Measurements from ENCODE around the gene ARHGAP26. TPM values are rescaled to one million over a fixed set of nuclear protein-coding genes. Genes with fewer than 3 reads are reported as not detected.

Gene ARHGAP26
- total and polyA plus RNA-seq, 2 experiments from 2014 or later, result 9.5 to 16.8 TPM

- no peaks in the 10 kb centered on the region for H3K36me3 ChIP-seq (ENCODE audit: insufficient read depth)
- no peaks in the 10 kb centered on the region for H4K20me1 ChIP-seq (replicated peaks; ENCODE audit: insufficient read depth)
- DNase-seq (ENCODE audit: low spot score), result peak; percentile 72
- H3K27me3 ChIP-seq (ENCODE audit: insufficient read depth), result no peaks in the 10 kb centered on the region
- peaks cover 28% of the 10 kb centered on the region for H3K4me1 Mint-ChIP-seq
- no peak overlapping the region for H3K4me2 ChIP-seq
- no peaks in the 10 kb centered on the region for H3K27me3 Mint-ChIP-seq (ENCODE audit: insufficient read depth, low read depth, poor library complexity)
- no peak overlapping the region for H3K4me3 Mint-ChIP-seq
- H3K4me1 ChIP-seq (ENCODE audit: insufficient read depth), result peaks cover 16% of the 10 kb centered on the region
- no peak overlapping the region for H3K4me3 ChIP-seq
- no peaks in the 10 kb centered on the region for H3F3A ChIP-seq (replicated peaks; ENCODE audit: low read depth)
- TF ChIP-seq NANOG (IDR thresholded peaks at IDR 0.05; ENCODE audit: borderline replicate concordance), result no peak
- TF ChIP-seq EZH2phosphoT487 (IDR thresholded peaks at IDR 0.05; ENCODE audit: unreplicated experiment), result no peak
- peak; percentile 77 to 81 for TF ChIP-seq CTCF (conservative IDR thresholded peaks at IDR 0.05; ENCODE audit: low read depth in 2 of 2)
- no peak overlapping the region for H3K27ac Mint-ChIP-seq
- H3K27ac ChIP-seq (ENCODE audit: low read depth), result no peak overlapping the region
- peaks cover 11% of the 10 kb centered on the region; the same call in 2 of the 3 replicates for H3K36me3 Mint-ChIP-seq (ENCODE audit: low read depth)
- peaks cover 4% of the 10 kb centered on the region; the same call in 2 of the 3 replicates for H3K9me3 Mint-ChIP-seq
- H2AFZ ChIP-seq, result no peak overlapping the region
- no peaks in the 10 kb centered on the region for H3K9me2 ChIP-seq (ENCODE audit: insufficient read depth)
- no peaks in the 10 kb centered on the region for H3K79me2 ChIP-seq (replicated peaks; ENCODE audit: insufficient read depth)
- peak; percentile 18; the same call in 2 of the 3 replicates for ATAC-seq
These were observed 246.8 kb downstream of the ARHGAP26 start for GRCh38 chr5:143016777-143017516.

- Histone ChIP-seq H3K4me2 (no peak overlapping the region), H3K4me3 (no peak overlapping the region), H3K4me1 (ENCODE audit: insufficient read depth) (peaks cover 16% of the 10 kb centered on the region), H4K20me1 (replicated peaks; ENCODE audit: insufficient read depth) (no peaks in the 10 kb centered on the region), H3K27ac (ENCODE audit: low read depth) (no peak overlapping the region), H3K27me3 (ENCODE audit: insufficient read depth) (no peaks in the 10 kb centered on the region), H3F3A (replicated peaks; ENCODE audit: low read depth) (no peaks in the 10 kb centered on the region), H3K79me2 (replicated peaks; ENCODE audit: insufficient read depth) (no peaks in the 10 kb centered on the region), H3K9me2 (ENCODE audit: insufficient read depth) (no peaks in the 10 kb centered on the region), H2AFZ (no peak overlapping the region), H3K36me3 (ENCODE audit: insufficient read depth) (no peaks in the 10 kb centered on the region)
- no peak overlapping the region for H3K4me3 Mint-ChIP-seq
- H3K36me3 Mint-ChIP-seq (ENCODE audit: low read depth), result peaks cover 11% of the 10 kb centered on the region; the same call in 2 of the 3 replicates
- ATAC-seq, result no peak
- TF ChIP-seq NANOG (IDR thresholded peaks at IDR 0.05; ENCODE audit: borderline replicate concordance), result no peak
- no peak for TF ChIP-seq EZH2 (IDR thresholded peaks at IDR 0.05; ENCODE audit: low read depth, unreplicated experiment)
- no peak for TF ChIP-seq ZNF114 (CRISPR knock-in tag; IDR thresholded peaks at IDR 0.05)
- TF ChIP-seq POLR2AphosphoS5 (IDR thresholded peaks at IDR 0.05; ENCODE audit: low read depth), result no peak
- TF ChIP-seq REST (IDR thresholded peaks at IDR 0.05; ENCODE audit: unreplicated experiment), result no peak
- TF ChIP-seq CREB1 (CRISPR knock-in tag; IDR thresholded peaks at IDR 0.05; ENCODE audit: low read depth), result no peak
- TF ChIP-seq JUNB (IDR thresholded peaks at IDR 0.05; ENCODE audit: unreplicated experiment), result no peak
- H3K9me3 Mint-ChIP-seq, result peaks cover 4% of the 10 kb centered on the region; the same call in 2 of the 3 replicates
- H3K27me3 Mint-ChIP-seq (ENCODE audit: insufficient read depth, low read depth, poor library complexity), result no peaks in the 10 kb centered on the region
- H3K27ac Mint-ChIP-seq, result no peak overlapping the region
- peaks cover 28% of the 10 kb centered on the region for H3K4me1 Mint-ChIP-seq
- DNase-seq (ENCODE audit: low spot score), result no peak
These were observed 247.4 kb downstream of the ARHGAP26 start for GRCh38 chr5:143017541-143017940.

All from GM23338 (cell line).